HCT116 (cell line): ENCODE results near the gene PPP2R2D. TPM values are rescaled to one million over a fixed set of nuclear protein-coding genes. Genes with fewer than 3 reads are reported as not detected.

Experiments used
- ATAC-seq: fragments of 200-7000 bp; cut with Tn5 transposase; 2 replicates; pipeline ENCODE4 v1.9.1; 2020; ENCODE audit warnings: mild to moderate bottlenecking, moderate library complexity
- BruUV-seq: library from RNA; stranded (reverse); fragments of 400-500 nt; replicated peaks from 2 replicates; lab custom pipeline; 2021; lab: Mats Ljungman, UMichigan
- CTCF ChIA-PET: fragments of 300-600 bp; sonication (Branson Sonifier 250); formaldehyde crosslinking; loops from one replicate; lab custom pipeline; 2021; ENCODE audit warnings: antibody characterized with exemption; lab: Charles Lee
- POLR2A ChIA-PET: fragments of 300-600, 350-600 bp; sonication (Branson Sonifier 250); formaldehyde crosslinking; loops from one replicate; lab custom pipeline; 2021; ENCODE audit warnings: antibody characterized with exemption; lab: Charles Lee
- RAD21 ChIA-PET, 2 experiments: fragments of 300-600 bp; sonication (Branson Sonifier 250); formaldehyde crosslinking; loops; one replicate each; lab custom pipeline; 2023; ENCODE audit warnings: low total read pairs in 2 of 2; ENCODE audit not compliant: uncharacterized antibody in 2 of 2, unreplicated experiment in 2 of 2, low non-redundant PET in 1 of 2; lab: Charles Lee
- DNase-seq: peaks from one replicate; pipeline ENCODE4 v3.0.0-alpha.2; 2010; ENCODE audit warnings: low read depth, low spot score
- H2AFZ ChIP-seq: fragments of 200-600 bp; shearing (Covaris generic), sonication (generic); 2 replicates; pipeline ENCODE4 v1.6.1; 2017; ENCODE audit warnings: low read depth, mixed run types, mixed read lengths, antibody characterized with exemption, low read length; ENCODE audit not compliant: poor library complexity, severe bottlenecking
- H3K27ac ChIP-seq: 2 replicates; pipeline ENCODE4 v1.5.1; 2012; ENCODE audit warnings: low read depth, low read length
- H3K27me3 ChIP-seq: fragments of 200-600 bp; sonication (generic); 2 replicates; pipeline ENCODE4 v1.6.1; 2016; ENCODE audit warnings: mixed run types, low read length, mixed read lengths; ENCODE audit not compliant: insufficient read depth
- H3K36me3 ChIP-seq, 2 experiments: fragments of 200-500 bp in 1 of 2; fragments of 200-600 bp in 1 of 2; sonication (Bioruptor generic) in 1 of 2; sonication (generic) in 1 of 2; 2 replicates each; pipeline versions ENCODE4 v1.5.1 to v1.6.1; 2014 to 2016; ENCODE audit warnings: low read length in 2 of 2, inconsistent platforms in 1 of 2, mixed read lengths in 1 of 2, mixed run types in 1 of 2; ENCODE audit not compliant: insufficient read depth in 2 of 2, control insufficient read depth in 1 of 2
- H3K4me1 ChIP-seq, 2 experiments: fragments of 200-600 bp in 1 of 2; sonication (generic) in 1 of 2; 2 replicates each; pipeline versions ENCODE4 v1.5.1 to v1.6.1; 2012 to 2017; ENCODE audit warnings: low read length in 2 of 2, inconsistent platforms in 1 of 2, mild to moderate bottlenecking in 1 of 2, mixed read lengths in 1 of 2, mixed run types in 1 of 2, moderate library complexity in 1 of 2; ENCODE audit not compliant: insufficient read depth in 2 of 2, control insufficient read depth in 1 of 2
- H3K4me2 ChIP-seq: fragments of 200-600 bp; sonication (generic); 2 replicates; pipeline ENCODE4 v1.6.1; 2017; ENCODE audit warnings: mixed run types, low read length, mixed read lengths
- H3K4me3 ChIP-seq, 2 experiments: fragments of 200-600 bp in 1 of 2; sonication (generic) in 1 of 2; replicated peaks in 1 of 2; 2 replicates each; pipeline ENCODE4 v1.5.1; 2011 to 2016; ENCODE audit warnings: low read length in 2 of 2, control low read depth in 1 of 2, low read depth in 1 of 2, mild to moderate bottlenecking in 1 of 2, mixed read lengths in 1 of 2, mixed run types in 1 of 2
- H3K79me2 ChIP-seq: fragments of 200-600 bp; sonication (generic); 2 replicates; pipeline ENCODE4 v1.6.1; 2017; ENCODE audit warnings: mild to moderate bottlenecking, mixed run types, low read length, moderate library complexity, mixed read lengths; ENCODE audit not compliant: insufficient read depth
- H3K9ac ChIP-seq: fragments of 200-600 bp; sonication (generic); 2 replicates; pipeline ENCODE4 v1.6.1; 2016; ENCODE audit warnings: low read length, mixed read lengths
- H3K9me2 ChIP-seq: fragments of 200-600 bp; sonication (generic), shearing (Covaris generic); 2 replicates; pipeline ENCODE4 v1.6.1; 2017; ENCODE audit warnings: mixed run types, mild to moderate bottlenecking, moderate library complexity; ENCODE audit not compliant: insufficient read depth
- H3K9me3 ChIP-seq, 2 experiments: fragments of 200-500 bp in 1 of 2; fragments of 200-600 bp in 1 of 2; sonication (Bioruptor generic) in 1 of 2; sonication (generic) in 1 of 2; 2 replicates each; pipeline ENCODE4 v1.6.1; 2014 to 2017; ENCODE audit warnings: low read length in 2 of 2, mixed read lengths in 2 of 2, inconsistent platforms in 1 of 2, low read depth in 1 of 2, mild to moderate bottlenecking in 1 of 2, mixed run types in 1 of 2, moderate library complexity in 1 of 2; ENCODE audit not compliant: control insufficient read depth in 1 of 2, insufficient read depth in 1 of 2
- H4K20me1 ChIP-seq: fragments of 200-600 bp; sonication (generic), shearing (Covaris generic); 2 replicates; pipeline ENCODE4 v1.6.1; 2017; ENCODE audit warnings: mixed run types, mild to moderate bottlenecking, moderate library complexity; ENCODE audit not compliant: insufficient read depth
- ATF3 ChIP-seq: IDR thresholded peaks from 2 replicates; pipeline ENCODE4 v1.6.1; 2012
- CBX3 ChIP-seq: IDR thresholded peaks from 2 replicates; pipeline ENCODE4 v1.6.1; 2012; ENCODE audit warnings: low read depth
- CEBPB ChIP-seq: IDR thresholded peaks from 2 replicates; pipeline ENCODE4 v1.6.1; 2012; ENCODE audit warnings: low read depth
- CTCF ChIP-seq, 3 experiments: fragments of 200-600 bp in 1 of 3; sonication (generic) in 1 of 3; IDR thresholded peaks in 2 of 3; conservative IDR thresholded peaks in 1 of 3; 2 replicates each; pipeline ENCODE4 v1.5.1; 2012 to 2017; ENCODE audit warnings: low read depth in 2 of 3, low read length in 2 of 3, antibody characterized with exemption in 1 of 3, borderline replicate concordance in 1 of 3, control low read depth in 1 of 3, mild to moderate bottlenecking in 1 of 3, mixed read lengths in 1 of 3, mixed run types in 1 of 3, moderate library complexity in 1 of 3; ENCODE audit not compliant: insufficient read depth in 1 of 3
- EGR1 ChIP-seq: IDR thresholded peaks from 2 replicates; pipeline ENCODE4 v1.6.1; 2012; ENCODE audit warnings: low read depth
- ELF1 ChIP-seq: IDR thresholded peaks from 2 replicates; pipeline ENCODE4 v1.6.1; 2012; ENCODE audit warnings: low read depth, borderline replicate concordance
- EZH2phosphoT487 ChIP-seq: fragments of 200-600 bp; IDR thresholded peaks from 2 replicates; pipeline ENCODE4 v1.6.1; 2018; ENCODE audit warnings: antibody characterized with exemption, borderline replicate concordance
- FOSL1 ChIP-seq: IDR thresholded peaks from 2 replicates; pipeline ENCODE4 v1.6.1; 2012; ENCODE audit warnings: low read depth
- JUND ChIP-seq: IDR thresholded peaks from 2 replicates; pipeline ENCODE4 v1.6.1; 2012
- POLR2AphosphoS5 ChIP-seq: IDR thresholded peaks from 2 replicates; pipeline ENCODE4 v1.6.1; 2011; ENCODE audit warnings: mild to moderate bottlenecking, low read depth, low read length, moderate library complexity
- SIN3A ChIP-seq: IDR thresholded peaks from 2 replicates; pipeline ENCODE4 v1.6.1; 2012; ENCODE audit warnings: low read depth
- SP1 ChIP-seq: IDR thresholded peaks from 2 replicates; pipeline ENCODE4 v1.6.1; 2012; ENCODE audit warnings: low read depth
- SRF ChIP-seq: IDR thresholded peaks from 2 replicates; pipeline ENCODE4 v1.6.1; 2012; ENCODE audit warnings: low read depth
- TCF7L2 ChIP-seq: IDR thresholded peaks from 2 replicates; pipeline ENCODE4 v1.7.0; 2011; ENCODE audit warnings: borderline replicate concordance, inconsistent platforms; ENCODE audit not compliant: insufficient read depth, insufficient read length; ENCODE audit errors: extremely low read depth
- YY1 ChIP-seq: IDR thresholded peaks from 2 replicates; pipeline ENCODE4 v1.6.1; 2011; ENCODE audit warnings: low read length, low read depth, moderate library complexity, mild to moderate bottlenecking; ENCODE audit not compliant: insufficient replicate concordance; ENCODE audit errors: extremely low read depth
- ZNF274 ChIP-seq: fragments of 200-500 bp; sonication (Bioruptor generic); IDR thresholded peaks from 2 replicates; pipeline ENCODE4 v1.6.1; 2014; ENCODE audit warnings: mild to moderate bottlenecking, low read depth, low read length, inconsistent platforms
- intact Hi-C: fragments of 100-400 bp; cut with micrococcal nuclease; formaldehyde crosslinking; loops from 2 replicates; pipeline ENCODE4 v1.10.0; 2022
- total RNA-seq: library from RNA; stranded (reverse); gene quantifications from one replicate; pipeline ENCODE4 v1.2.1, GENCODE V29; 2021; ENCODE audit not compliant: unreplicated experiment
- TF ChIP-seq, protein P1 (sequence below): IDR thresholded peaks from 2 replicates; pipeline ENCODE4 v1.6.1; 2012
- TF ChIP-seq, protein P2 (sequence below): IDR thresholded peaks from 2 replicates; pipeline ENCODE4 v1.6.1; 2011; ENCODE audit warnings: mild to moderate bottlenecking, low read length, moderate library complexity; ENCODE audit not compliant: insufficient replicate concordance; ENCODE audit errors: extremely low read depth
- TF ChIP-seq, protein P3 (sequence below): IDR thresholded peaks from 2 replicates; pipeline ENCODE4 v1.6.1; 2012; ENCODE audit warnings: low read depth

The PPP2R2D gene
- total RNA-seq, 1 experiment from 2014 or later, result 18.1 TPM

GRCh38 chr10:131875501-131875900 is 25.3 kb upstream of the PPP2R2D start (continued):
- no peak for TF ChIP-seq ELF1
- no peak for TF ChIP-seq SRF
- TF ChIP-seq CEBPB, result no peak
- TF ChIP-seq FOSL1, result no peak
- no peak for TF ChIP-seq SIN3A
- no peak for TF ChIP-seq EGR1

DNA sequence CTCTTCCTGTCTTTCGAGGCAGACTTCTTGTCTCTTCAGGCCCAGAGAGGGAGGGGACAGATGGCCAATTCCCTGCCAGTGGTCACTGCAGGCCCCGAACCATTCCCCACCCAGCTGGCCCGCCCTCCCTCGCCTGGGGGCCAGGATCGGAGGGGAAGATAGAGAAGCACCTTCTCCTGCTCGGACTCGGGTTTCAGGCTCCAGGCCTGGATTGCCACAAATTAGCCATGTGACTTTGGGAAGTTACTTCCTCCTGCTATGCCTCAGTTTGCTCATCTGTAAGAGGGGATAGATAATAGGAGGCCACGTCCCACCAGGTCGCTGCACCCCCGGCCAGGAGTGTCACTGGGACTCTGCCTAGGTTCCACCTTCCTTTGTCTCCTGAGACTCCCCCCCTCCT is 24.8 kb upstream of the PPP2R2D start:
- no TSS peak for BruUV-seq
- Histone ChIP-seq H3K36me3 (no peaks in the 10 kb centered on the region), H3K9me3 (no peaks in the 10 kb centered on the region), H3K4me2 (no peak overlapping the region), H3K4me3 (no peak overlapping the region), H3K4me1 (no peaks in the 10 kb centered on the region), H3K9ac (no peak overlapping the region), H4K20me1 (no peaks in the 10 kb centered on the region), H3K27me3 (no peaks in the 10 kb centered on the region), H3K9me2 (no peaks in the 10 kb centered on the region), H3K79me2 (no peaks in the 10 kb centered on the region), H2AFZ (no peak overlapping the region), H3K27ac (no peak overlapping the region)
- ATAC-seq (no peak), DNase-seq (no peak)
- ChIA-PET RAD21 (no interaction called here), CTCF (no interaction called here), POLR2A (no interaction called here)
- intact Hi-C loops, result loop anchor here (10.0 kb wide), 1 partner anchor 421 kb away; no protein-coding TSS in a partner anchor
- TF ChIP-seq SRF (no peak), EZH2phosphoT487 (no peak), FOSL1 (no peak), CBX3 (no peak), JUND (no peak), ATF3 (no peak), ZNF274 (no peak), TCF7L2 (no peak), CTCF (IDR thresholded peaks at IDR 0.05 in 2 of 3, conservative IDR thresholded peaks at IDR 0.05 in 1 of 3; ENCODE audit: borderline replicate concordance in 1 of 3, insufficient read depth in 1 of 3, low read depth in 2 of 3, low read length in 2 of 3) (no peak), POLR2AphosphoS5 (no peak), YY1 (no peak), SP1 (no peak)
- TF ChIP-seq, protein P1, sequence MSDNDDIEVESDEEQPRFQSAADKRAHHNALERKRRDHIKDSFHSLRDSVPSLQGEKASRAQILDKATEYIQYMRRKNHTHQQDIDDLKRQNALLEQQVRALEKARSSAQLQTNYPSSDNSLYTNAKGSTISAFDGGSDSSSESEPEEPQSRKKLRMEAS, result no peak
- TF ChIP-seq, protein P2, sequence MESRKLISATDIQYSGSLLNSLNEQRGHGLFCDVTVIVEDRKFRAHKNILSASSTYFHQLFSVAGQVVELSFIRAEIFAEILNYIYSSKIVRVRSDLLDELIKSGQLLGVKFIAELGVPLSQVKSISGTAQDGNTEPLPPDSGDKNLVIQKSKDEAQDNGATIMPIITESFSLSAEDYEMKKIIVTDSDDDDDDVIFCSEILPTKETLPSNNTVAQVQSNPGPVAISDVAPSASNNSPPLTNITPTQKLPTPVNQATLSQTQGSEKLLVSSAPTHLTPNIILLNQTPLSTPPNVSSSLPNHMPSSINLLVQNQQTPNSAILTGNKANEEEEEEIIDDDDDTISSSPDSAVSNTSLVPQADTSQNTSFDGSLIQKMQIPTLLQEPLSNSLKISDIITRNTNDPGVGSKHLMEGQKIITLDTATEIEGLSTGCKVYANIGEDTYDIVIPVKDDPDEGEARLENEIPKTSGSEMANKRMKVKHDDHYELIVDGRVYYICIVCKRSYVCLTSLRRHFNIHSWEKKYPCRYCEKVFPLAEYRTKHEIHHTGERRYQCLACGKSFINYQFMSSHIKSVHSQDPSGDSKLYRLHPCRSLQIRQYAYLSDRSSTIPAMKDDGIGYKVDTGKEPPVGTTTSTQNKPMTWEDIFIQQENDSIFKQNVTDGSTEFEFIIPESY, result no peak
- TF ChIP-seq, protein P3, sequence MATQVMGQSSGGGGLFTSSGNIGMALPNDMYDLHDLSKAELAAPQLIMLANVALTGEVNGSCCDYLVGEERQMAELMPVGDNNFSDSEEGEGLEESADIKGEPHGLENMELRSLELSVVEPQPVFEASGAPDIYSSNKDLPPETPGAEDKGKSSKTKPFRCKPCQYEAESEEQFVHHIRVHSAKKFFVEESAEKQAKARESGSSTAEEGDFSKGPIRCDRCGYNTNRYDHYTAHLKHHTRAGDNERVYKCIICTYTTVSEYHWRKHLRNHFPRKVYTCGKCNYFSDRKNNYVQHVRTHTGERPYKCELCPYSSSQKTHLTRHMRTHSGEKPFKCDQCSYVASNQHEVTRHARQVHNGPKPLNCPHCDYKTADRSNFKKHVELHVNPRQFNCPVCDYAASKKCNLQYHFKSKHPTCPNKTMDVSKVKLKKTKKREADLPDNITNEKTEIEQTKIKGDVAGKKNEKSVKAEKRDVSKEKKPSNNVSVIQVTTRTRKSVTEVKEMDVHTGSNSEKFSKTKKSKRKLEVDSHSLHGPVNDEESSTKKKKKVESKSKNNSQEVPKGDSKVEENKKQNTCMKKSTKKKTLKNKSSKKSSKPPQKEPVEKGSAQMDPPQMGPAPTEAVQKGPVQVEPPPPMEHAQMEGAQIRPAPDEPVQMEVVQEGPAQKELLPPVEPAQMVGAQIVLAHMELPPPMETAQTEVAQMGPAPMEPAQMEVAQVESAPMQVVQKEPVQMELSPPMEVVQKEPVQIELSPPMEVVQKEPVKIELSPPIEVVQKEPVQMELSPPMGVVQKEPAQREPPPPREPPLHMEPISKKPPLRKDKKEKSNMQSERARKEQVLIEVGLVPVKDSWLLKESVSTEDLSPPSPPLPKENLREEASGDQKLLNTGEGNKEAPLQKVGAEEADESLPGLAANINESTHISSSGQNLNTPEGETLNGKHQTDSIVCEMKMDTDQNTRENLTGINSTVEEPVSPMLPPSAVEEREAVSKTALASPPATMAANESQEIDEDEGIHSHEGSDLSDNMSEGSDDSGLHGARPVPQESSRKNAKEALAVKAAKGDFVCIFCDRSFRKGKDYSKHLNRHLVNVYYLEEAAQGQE, result no peak
